Nephron progenitor cell (in vitro differentiated cells): ENCODE measurements around the gene ISOC1.
A peak's percentile ranks its signal among the peaks of the same experiment; 100 is the strongest.

Source experiments
- DNase-seq: peaks from one replicate; pipeline ENCODE4 v3.0.0; 2021
- H3K27ac Mint-ChIP-seq: 2 replicates; pipeline ENCODE4 v1.8.0; 2021; ENCODE audit warnings: mild to moderate bottlenecking, moderate library complexity, mixed read lengths
- H3K27me3 Mint-ChIP-seq: 2 replicates; pipeline ENCODE4 v1.8.0; 2021; ENCODE audit warnings: mild to moderate bottlenecking, low read depth, mixed read lengths; ENCODE audit not compliant: poor library complexity
- H3K36me3 Mint-ChIP-seq: 2 replicates; pipeline ENCODE4 v1.8.0; 2021; ENCODE audit warnings: low read depth, mixed read lengths
- H3K4me1 Mint-ChIP-seq: 2 replicates; pipeline ENCODE4 v1.8.0; 2021; ENCODE audit warnings: mixed read lengths
- H3K4me3 Mint-ChIP-seq: 2 replicates; pipeline ENCODE4 v1.8.0; 2021; ENCODE audit warnings: mild to moderate bottlenecking, moderate library complexity, mixed read lengths
- H3K9me3 Mint-ChIP-seq: 2 replicates; pipeline ENCODE4 v1.8.0; 2021; ENCODE audit warnings: mild to moderate bottlenecking, moderate library complexity, mixed read lengths
- CTCF ChIP-seq: fragments of 200-600 bp; sonication (generic); IDR thresholded peaks from 2 replicates; pipeline ENCODE4 v1.5.0; 2021; ENCODE audit warnings: antibody characterized with exemption

ISOC1 gene

GRCh38 chr5:129094087-129094923, at the start of gene ISOC1:
Gene ISOC1, plus strand, starts transcription at chr5:129094749. Its CDS starts 18 bp downstream, at chr5:129094767.
- peak within 1 kb of the TSS; percentile 44 for H3K27ac Mint-ChIP-seq
- H3K9me3 Mint-ChIP-seq, result no peaks in the 10 kb centered on the region
- H3K27me3 Mint-ChIP-seq, result peaks cover 10% of the 10 kb centered on the region
- H3K4me3 Mint-ChIP-seq, result peak within 1 kb of the TSS; percentile 91
- H3K36me3 Mint-ChIP-seq, result no peaks in the 10 kb centered on the region
- no peak for TF ChIP-seq CTCF
- H3K4me1 Mint-ChIP-seq, result peaks cover 33% of the 10 kb centered on the region
- peak; percentile 94 for DNase-seq

DNA sequence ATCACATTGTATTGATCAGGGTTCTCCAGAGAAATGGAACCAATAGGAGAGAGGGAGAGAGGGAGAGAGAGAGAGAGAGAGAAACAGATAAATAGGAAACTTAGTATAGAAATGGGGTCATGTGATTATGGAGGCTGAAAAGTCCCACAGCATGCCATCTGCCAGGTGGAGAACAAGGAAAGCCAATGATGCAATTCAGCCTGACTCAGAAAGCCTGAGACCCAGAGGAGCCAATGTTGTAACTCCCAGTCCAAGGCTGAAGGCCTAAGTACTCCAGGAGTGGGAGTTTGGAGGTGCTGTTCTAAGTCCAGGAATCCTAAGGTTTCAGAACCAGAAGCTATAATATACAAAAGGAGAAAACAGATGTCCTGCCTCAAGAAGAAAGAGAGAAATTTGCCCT, 48.4 kb upstream of the ISOC1 start:
- TF ChIP-seq CTCF, result no peak
- Mint-ChIP-seq H3K4me3 (no peak overlapping the region), H3K27me3 (no peaks in the 10 kb centered on the region), H3K27ac (no peak overlapping the region), H3K36me3 (no peaks in the 10 kb centered on the region), H3K9me3 (peaks cover 16% of the 10 kb centered on the region), H3K4me1 (peaks cover 7% of the 10 kb centered on the region)
- no peak for DNase-seq

GRCh38 chr5:129048509-129048908, 46.0 kb upstream of the ISOC1 start:
- Mint-ChIP-seq H3K27me3 (no peaks in the 10 kb centered on the region), H3K4me3 (no peak overlapping the region), H3K4me1 (no peaks in the 10 kb centered on the region), H3K9me3 (peaks cover 11% of the 10 kb centered on the region), H3K36me3 (no peaks in the 10 kb centered on the region), H3K27ac (no peak overlapping the region)
- DNase-seq, result no peak
- no peak for TF ChIP-seq CTCF

DNA sequence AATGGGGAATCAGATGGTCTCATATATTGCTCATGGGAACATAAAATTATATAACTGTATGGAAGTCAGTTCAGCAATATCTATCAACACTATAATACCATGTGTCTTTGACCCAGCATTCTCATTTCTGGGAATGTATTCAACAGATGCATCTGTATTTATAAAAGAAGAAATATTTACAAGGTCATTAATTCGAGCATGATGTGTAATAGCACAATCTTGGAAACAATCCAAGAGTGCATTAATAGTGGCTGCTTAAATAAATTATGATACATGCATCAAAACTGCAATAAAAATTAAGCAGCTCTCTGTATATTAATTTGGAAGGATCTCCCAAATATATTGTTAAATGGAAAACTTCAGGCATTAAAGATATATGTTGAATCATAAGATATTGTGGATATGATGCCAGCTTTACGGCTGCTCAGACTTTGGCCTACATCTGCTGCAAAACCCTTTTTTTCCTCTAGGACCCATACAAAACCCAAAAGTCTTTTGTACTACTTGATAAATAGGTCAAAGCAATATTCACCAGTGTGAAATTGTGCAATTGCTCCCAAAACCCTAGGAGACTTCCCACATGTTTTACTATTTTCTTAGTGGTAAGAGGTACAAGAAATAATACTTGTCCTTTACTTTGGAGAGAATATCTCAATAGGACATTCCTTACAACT, 45.3 kb upstream of the ISOC1 start:
- Mint-ChIP-seq H3K27me3 (peaks cover under 1% of the 10 kb centered on the region), H3K9me3 (peaks cover 6% of the 10 kb centered on the region), H3K4me3 (no peak overlapping the region), H3K4me1 (no peaks in the 10 kb centered on the region), H3K27ac (no peak overlapping the region), H3K36me3 (no peaks in the 10 kb centered on the region)
- TF ChIP-seq CTCF, result no peak
- no peak for DNase-seq

GRCh38 chr5:129051283-129051682, 43.3 kb upstream of the ISOC1 start:
- Mint-ChIP-seq H3K4me3 (no peak overlapping the region), H3K36me3 (no peaks in the 10 kb centered on the region), H3K27ac (no peak overlapping the region), H3K27me3 (peaks cover 5% of the 10 kb centered on the region), H3K9me3 (no peaks in the 10 kb centered on the region), H3K4me1 (no peaks in the 10 kb centered on the region)
- DNase-seq, result no peak
- no peak for TF ChIP-seq CTCF
